ENCODE measurements around the gene RGS4.
"Not testable (repeated sequence)": the region's sequence is repeated elsewhere in the genome, so short reads cannot be mapped to it uniquely, and the experiment has no call there.

Gene RGS4

DNA sequence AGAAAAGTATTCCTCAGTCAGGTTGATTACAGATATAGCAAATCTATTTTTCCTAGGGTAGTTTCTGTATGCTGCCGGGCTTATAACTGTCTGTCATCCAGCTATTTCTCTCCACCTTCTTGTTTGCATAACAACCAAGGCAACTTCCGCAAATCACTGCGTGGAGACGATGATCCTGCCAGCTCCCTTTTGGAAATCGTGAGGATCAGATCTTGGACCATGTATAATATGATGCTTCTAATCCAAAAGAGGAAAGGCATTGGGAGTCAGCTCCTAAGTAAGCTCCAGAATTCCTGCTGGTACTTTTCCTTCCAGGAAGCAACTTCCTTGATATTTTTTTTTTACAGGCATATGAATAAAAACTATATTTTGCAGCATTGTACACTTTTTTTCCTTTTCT is 445 bp upstream of the RGS4 start:
- no peak for DNase-seq (ENCODE audit: low read depth)

DNA sequence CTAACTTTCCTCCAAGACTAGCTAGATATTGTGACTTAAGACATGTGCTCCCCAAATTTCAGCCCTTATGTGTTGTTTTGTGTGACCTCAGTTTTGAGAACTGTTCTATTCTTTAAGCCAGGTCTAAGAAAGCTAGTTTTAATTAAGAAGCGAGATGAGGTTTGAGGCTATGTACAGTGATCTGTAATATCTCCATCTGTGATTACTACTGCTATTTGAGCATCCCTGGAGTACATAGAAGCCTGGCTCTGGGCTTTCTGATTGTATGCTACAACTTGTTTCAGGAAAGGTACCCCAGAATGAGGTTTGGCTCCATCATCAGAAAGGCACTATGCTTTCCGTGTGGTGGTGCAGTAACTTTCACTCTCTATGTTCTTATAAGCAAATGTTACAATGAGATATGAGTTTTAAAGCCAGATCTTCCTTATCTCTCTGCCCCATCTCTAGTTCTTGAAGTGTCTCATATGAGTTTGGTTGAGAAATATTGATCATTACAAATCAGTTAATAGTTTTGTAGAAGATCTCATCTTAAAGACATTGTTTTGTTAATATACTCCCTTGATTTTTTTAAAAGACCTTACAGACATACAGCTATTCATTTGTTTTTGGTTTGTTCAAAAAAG is 605 bp downstream of the RGS4 start:
- no peak for DNase-seq (ENCODE audit: low read depth)

DNA sequence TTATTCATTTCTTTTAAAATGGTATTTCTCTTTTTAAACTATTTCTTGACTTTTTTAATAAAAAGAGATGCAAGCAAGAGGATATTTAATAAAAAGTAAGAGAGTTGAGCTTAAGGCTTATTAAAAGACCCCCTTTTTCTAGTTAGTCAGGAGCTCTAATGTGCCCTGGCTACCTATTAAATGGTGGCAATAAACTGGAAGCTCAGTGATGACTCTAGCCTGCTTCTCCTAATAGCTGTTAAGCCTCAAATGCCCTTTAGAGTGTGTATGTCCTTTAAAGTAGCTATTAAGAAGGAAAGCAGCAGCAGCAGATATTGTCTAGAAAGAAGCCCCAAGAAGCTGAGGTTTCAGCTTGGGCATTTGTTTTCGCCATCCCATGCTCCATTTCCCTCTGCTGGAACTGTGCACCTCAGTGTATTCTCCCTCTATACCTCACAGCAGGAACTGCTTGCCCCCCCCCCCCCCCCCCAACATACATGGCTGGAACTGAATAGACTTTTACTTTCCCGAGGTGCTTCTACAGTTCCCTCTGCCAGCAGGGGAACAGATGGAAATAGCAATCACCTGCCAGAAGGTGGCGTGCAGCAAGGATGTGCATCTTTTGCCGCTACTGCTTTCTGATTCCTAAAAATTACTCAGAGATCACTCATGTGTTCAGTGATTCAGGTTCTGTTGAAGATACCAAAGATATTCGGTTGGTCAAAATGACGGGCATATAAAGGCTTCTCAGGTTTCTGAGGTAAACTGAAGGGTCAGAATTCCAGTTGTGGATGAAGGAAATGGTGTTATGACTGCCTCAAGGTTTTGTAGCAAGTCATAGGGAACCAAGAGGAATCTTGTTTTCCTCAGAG is 2.5 kb downstream of the RGS4 start:
- DNase-seq (ENCODE audit: low read depth): no peak

DNA sequence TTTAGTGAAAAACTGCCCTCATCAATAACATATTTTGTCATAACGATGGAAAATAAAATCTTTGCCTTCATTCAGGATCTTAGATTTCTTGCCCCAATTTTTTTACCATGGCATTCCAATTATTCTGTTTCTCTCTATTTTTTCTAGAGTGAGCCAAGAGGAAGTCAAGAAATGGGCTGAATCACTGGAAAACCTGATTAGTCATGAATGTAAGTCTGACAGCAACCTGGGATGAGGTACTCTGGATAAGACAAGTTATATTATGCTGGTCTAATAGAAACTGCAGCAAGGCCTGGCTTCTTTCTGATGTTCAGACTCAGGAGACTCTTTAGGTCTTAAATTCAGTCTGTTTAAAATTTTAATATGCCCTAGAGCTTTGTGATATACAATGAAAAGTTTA is 3.5 kb downstream of the RGS4 start:
- DNase-seq (ENCODE audit: low read depth): no peak

DNA sequence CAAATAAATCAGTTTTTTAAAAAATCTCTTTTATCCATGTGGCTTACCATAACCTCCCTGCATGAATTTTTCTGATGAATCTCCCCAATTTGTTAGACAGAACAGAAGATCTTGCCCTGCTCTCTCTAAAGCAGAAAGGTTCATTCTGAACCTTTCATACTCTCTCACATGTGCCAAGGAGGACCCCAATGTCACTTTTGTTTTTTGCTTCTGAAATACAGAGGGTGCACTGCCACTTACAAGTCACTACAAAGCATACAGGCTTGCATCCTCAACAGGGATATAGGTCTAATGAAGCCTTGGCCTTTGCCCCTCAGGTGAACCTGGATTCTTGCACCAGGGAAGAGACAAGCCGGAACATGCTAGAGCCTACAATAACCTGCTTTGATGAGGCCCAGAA is 4.8 kb downstream of the RGS4 start:
- no peak for DNase-seq (ENCODE audit: low read depth)

DNA sequence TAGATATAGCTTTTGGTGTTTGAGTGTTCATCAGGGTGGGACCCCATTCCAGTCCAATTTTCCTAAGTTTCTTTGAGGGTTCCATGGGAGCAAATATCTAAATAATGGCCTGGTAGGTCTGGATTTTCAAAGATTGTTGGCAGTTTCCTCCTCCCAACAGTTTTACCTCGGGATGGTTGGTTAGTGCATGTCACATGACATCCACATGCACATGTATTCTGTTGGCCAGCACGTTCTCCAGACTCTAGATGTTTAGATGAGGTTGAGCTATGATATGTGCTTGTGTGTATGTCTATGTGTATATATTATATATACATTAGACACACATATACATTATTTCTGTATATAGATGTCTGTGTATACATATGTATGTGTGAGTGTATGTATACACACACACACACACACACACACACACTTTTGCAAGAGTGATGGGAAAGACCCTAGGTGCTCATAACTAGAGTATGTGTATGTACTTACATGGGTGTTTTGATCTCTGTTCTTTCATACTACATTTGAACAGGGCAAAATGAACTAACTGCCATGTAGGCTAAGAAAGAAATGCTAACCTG is 5.6 kb downstream of the RGS4 start:
- no peak for DNase-seq (ENCODE audit: low read depth)

DNA sequence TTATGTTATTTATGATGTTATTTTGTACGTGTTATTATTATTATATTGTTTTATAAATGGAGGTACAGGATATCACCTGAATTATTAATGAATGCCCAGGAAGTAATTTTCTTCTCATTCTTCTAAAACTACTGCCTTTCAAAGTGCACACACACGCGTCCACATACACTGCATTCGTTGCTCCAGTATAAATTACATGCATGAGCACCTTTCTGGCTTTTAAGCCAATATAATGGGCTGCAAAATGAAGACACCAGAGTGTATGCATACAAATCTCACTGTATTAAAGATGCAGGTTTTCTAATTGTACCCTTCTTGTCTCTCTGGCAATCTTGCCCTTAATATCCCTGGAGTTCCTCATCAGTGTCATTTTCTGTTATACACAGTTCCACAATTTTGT is 6.9 kb downstream of the RGS4 start:
- no peak for DNase-seq (ENCODE audit: low read depth)

DNA sequence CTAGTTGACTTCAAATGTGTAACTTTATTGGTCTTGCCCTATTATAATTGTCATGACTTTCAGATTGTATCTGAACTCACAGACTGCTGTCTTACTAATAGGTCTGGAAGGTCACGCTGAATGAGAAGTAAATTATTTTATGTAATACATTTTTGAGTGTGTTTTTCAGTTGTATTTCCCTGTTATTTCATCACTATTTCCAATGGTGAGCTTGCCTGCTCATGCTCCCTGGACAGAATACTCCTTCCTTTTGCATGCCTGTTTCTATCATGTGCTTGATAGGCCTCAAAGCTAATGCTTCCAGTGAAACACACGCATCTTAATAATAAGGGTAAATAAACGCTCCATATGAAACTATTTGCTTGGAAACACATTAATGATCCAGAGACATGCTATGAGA is 7.3 kb downstream of the RGS4 start:
- DNase-seq (ENCODE audit: low read depth): no peak

DNA sequence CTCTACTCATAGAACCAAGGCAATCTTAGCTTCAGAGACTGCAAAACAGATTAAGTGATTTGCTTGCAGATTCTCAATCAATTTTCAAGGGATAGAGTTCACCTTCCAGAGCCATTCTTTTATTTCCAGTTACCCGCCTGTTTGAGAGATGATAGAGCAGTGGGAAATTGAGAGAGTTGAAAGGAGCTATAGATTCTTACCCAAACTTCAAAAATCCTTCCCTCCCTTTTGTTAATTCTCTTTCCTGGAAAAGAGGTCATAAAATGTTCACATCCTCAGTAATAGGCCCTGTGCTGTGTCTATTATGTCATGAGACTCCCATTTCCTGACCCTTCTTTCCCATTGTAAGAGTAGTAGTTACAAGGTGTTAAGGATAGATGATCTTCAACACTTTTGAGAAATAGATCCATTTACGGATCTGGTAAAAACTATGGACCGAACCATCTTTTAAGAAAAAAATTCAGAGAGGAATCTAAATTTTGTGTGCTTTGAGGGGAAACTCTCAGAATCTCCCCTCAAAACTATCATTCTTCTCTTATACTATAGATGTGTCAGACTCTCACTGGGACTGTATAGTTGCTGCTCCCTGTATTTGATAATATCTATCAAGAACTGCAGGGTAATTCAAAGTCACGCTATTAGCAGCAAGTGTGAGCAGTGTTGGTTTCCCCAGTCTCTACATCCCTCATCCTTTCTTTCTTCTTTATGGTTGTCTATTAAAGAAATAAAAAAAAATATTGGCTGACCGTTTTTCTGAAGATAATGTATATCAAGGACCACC is 8.0 kb downstream of the RGS4 start:
- no peak for DNase-seq (ENCODE audit: low read depth)

DNA sequence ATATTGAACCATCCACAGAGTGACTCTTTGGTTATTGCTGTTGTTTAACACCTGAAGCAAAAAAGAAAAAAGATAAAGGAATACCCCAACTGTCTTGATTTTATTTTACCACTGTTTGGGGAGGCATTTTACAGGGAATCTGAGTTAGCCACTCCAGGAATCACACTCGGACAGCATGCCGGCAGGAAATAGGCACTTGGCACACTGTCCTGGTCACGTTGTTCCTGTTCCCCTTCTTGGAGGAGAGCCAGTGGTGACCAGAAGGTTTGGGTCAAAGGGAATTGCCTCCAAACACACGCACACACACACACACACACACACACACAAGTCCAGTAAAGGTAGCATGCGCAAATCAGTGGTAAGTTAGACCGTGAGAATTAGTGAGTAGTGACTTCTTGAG is 13.8 kb downstream of the RGS4 start:
- DNase-seq (ENCODE audit: low read depth): no peak

DNA sequence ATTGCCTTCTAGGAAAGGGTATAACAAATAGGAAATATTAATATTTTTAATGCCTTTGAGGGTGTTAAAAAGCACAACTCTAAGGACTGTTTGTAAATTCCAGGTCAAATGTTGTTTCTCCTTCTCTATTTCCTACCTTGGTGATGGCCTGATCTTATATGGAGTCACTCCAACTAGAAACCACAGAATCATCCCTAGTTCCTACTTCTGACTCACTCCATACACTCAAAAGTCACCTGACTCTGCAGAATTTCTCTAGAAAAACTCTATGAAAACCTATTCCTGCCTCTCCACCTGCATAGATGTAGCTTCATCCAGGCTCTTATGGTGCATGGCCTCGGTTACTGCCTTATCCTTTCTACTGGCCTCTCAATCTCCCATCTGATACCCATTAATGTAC is 14.5 kb downstream of the RGS4 start:
- DNase-seq (ENCODE audit: low read depth): no peak

DNA sequence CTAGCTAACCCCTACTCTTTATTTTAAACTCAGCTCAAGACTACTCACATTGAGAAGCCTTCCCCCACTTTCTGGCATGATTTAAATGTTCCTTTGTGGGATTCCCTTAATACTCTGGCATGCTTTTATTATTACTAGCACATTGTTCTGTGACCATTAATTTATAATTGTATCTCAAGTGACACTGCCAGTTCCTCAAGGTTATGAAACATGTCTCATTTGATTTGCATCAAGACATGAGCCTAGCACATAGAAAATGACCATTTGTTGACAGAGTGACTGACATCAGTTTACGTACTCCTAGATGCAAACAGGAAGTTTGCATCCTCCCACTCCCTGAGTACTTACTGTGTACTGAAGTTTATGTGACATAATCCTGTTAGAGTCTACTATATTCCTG is 15.2 kb downstream of the RGS4 start:
- DNase-seq (ENCODE audit: low read depth): no peak

DNA sequence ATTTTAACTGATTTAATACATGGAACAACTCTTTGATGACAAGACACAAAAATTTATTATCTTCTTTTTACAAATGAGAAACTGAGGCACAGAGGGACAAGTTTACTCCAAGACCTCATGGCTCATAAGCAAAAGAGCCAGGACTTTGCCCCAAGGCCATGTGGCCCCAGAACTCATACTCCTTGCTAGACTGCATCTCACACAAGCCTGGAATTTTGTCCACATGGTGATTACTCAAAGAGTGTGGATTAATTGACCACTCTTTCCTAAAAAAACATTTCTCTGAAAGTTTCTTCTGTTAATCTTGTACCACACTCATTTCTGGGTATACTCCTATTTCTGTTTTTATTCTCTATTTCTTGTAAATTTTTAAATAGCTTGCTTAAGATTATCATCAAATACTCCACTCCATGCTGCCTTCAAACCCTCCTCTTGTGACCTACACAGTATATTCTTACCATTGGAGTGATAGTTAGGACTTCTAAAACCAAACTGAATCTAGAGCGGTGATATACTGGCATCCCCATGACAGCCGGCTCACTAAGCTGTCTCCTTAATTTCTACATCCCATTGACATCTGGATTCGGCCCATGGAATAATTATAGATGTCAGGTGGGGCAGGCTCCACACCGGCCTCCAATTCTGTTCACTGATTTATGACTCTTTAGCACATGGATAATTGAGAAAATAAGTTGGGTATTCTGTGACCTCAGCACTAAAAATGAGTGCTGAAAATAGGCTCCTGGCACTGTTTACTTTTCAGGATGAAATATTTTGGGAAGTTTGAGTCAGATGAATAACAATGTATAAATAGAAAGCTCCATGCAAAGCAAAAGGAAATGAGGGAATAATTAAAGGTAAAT is 16.1 kb downstream of the RGS4 start:
- no peak for DNase-seq (ENCODE audit: low read depth)

DNA sequence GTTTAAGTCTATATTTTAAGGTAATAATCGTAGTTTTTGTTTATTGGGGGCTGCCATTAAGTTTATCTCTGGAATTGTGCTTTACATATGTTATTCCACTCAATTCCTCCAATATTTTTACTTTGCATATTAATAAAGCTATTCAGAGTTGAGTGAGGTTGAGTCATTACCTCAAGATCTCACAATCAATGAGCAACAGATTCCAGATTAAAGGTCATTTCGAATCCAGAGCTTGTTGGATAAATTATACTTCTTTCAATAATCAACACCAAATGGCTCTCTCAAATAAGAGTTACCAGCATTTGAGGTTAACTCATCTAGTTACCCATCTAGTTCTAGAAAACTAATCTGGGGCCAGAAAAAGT is 16.7 kb downstream of the RGS4 start:
- DNase-seq (ENCODE audit: low read depth): no peak

DNA sequence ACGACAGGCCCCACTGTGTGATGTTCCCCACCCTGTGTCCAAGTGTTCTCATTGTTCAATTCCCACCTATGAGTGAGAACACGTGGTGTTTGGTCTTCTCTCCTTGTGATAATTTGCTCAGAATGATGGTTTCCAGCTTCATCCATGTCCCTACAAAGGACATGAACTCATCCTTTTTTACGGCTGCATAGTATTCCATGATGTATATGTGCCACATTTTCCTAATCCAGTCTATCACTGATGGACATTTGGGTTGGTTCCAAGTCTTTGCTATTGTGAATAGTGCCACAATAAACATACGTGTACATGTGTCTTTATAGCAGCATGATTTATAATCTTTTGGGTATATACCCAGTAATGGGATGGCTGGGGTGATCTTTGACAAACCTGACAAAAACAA is 20.0 kb downstream of the RGS4 start:
- DNase-seq (ENCODE audit: low read depth): not testable (repeated sequence)

DNA sequence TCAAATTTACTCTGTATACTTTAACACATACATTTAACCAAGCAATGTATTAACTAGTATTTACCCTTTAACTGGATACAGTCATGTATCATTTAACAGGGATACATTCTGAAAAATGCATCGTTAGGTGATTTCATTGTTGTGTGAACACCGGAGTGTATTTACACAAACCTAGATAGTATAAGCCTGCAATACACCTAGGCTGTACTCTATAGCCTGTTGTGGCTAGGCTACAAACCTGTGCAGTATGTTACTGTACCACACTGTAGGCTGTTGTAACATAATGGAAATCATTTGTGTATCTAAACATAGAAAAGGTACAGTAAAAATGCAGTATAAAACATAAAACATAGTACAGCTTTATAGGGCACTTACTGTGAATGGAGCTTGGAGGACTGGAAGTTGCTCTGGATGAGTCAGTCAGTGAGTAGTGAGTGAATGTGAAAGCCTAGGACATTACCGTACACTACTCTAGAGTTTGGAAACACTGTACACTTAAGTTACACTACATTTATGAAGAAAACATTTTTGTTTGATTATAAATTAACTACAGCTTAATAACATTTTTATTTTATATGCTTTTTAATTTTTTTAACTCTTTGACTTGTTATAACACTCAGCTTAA is 21.3 kb downstream of the RGS4 start:
- DNase-seq (ENCODE audit: low read depth): no peak

DNA sequence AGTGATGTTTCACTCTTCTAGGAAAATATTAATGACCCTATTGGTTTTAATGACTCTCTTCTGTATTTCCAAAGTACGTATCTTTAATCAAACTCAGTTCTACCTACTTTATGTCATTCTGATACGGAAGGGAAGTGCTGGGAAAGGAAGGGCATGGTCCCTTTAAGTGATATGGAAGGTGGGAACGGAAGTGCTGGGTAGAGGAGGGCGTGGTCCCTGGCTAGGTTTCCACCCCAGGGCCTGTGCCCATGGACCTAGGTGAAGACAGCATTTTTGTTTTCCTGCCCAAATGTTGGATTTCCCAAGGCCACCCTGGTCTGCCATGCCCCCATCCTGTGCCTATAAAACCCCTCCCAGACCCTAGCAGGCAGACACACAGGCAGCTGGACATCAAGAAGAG is 24.0 kb downstream of the RGS4 start:
- DNase-seq (ENCODE audit: low read depth): no peak

DNA sequence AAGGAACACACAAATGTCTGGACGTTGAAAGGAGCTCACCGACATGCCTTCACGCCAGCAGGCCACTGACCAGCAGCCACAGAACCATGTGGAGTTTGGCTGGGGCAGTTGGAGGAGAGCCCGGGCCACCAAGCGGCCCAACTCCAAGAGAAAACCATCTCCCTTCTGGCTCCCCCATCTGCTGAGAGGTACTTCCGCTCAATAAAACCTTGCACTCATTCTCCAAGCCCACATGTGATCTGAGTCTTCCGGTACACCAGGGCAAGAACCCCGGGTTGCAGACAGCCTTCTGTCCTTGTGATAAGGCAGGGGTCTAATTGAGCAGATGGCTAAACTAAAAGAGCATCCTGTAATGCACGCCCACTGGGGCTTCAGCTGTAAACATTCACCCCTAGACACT is 24.4 kb downstream of the RGS4 start:
- DNase-seq (ENCODE audit: low read depth): no peak

DNA sequence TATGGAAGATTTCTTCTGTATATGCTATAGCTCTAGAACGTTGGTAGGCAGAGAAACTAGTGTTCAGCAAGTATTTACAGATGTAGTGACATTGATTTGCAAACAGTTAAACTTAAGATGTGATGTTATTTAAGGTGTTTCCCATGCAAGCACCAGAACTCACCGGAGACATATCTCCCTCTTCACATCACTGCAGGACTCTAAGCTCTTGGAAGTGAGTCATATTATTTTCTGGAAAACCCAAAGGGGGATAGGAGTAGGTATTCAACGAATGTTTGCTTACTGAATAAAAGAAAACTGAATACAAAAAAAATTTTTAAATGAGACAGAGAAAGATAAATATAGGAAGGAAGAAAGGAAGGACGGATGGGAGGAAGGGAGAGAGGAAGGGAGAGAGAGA is 25.0 kb downstream of the RGS4 start:
- DNase-seq (ENCODE audit: low read depth): no peak

DNA sequence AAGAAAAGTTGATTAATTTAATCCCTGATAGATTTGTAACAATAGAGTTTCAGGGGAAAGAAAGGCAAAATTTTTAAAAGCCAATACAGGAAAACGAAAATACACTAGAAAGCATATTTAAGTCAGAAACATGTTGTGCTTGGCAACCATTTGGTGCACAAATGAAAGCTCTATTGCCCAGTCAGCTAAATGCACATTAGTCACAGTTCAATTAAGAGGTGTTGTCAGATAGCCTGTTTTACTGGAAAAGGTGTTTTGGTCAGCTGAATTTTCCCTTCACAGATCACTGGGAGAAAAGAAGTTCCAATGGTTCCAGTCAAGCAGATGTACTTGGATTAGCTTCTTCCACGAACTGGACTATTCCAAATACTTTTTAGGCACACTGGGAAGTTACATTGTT is 25.4 kb downstream of the RGS4 start:
- no peak for DNase-seq (ENCODE audit: low read depth)

DNA sequence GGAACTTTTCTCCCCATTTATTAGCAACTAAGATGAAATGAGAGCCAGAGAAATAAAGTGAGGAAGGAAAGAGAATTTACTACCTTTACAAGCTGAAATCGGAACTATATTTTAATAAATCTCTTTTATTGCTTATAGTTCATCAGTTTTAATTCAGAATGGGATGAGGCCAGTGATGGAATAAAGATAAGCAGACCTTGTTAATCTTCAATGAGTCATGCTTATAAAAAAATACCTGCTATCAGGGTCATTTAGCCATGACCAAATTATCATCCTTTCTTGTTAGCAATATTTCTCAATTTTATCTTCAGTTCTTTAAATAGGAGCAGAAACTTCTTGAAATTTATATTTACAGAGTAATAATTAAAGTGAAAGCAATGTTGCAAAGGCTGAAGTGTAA is 26.1 kb downstream of the RGS4 start:
- no peak for DNase-seq (ENCODE audit: low read depth)

DNA sequence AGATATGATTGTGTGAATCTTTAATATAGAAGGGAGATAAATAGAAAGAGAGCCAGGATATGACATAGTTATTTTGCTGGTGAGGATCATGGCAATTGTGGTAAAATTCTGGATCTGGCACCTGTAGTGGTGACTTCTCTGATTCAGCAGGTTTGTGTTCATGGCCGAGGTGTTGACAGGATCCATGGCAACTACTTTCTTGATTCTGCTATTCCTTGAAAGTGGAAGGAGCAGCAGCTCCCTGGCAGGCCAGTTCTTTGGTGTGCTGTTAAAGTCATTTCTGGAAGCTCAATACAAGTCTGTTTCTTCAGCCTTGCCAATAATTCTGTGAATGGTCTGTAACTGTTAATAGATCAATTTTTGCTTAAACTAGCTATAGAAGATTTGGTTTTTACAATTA is 33.4 kb downstream of the RGS4 start:
- no peak for DNase-seq (ENCODE audit: low read depth)
